H9 (cell line): ENCODE data around the gene SH3RF2. TPM values are rescaled to one million over a fixed set of nuclear protein-coding genes. Genes with fewer than 3 reads are reported as not detected.

Source experiments
- DNase-seq: peaks from one replicate; pipeline ENCODE4 v3.0.0-alpha.2; 2017
- H2AFZ ChIP-seq: one replicate; pipeline ENCODE4 v1.6.1; 2013; ENCODE audit warnings: mild to moderate bottlenecking, low read length, control low read depth, moderate library complexity
- H2AK5ac ChIP-seq: 2 replicates; pipeline ENCODE4 v1.6.1; 2013; ENCODE audit warnings: low read length, control low read depth, mixed read lengths; ENCODE audit not compliant: insufficient read length
- H2BK120ac ChIP-seq: one replicate; pipeline ENCODE4 v1.6.1; 2013; ENCODE audit warnings: low read depth, mild to moderate bottlenecking, low read length, control low read depth, inconsistent platforms; ENCODE audit not compliant: poor library complexity, severe bottlenecking
- H2BK12ac ChIP-seq: 2 replicates; pipeline ENCODE4 v1.6.1; 2013; ENCODE audit warnings: low read length, control low read depth, mixed read lengths, low read depth; ENCODE audit not compliant: insufficient read length
- H2BK15ac ChIP-seq: 2 replicates; pipeline ENCODE4 v1.6.1; 2013; ENCODE audit warnings: low read depth, low read length, control low read depth
- H2BK20ac ChIP-seq: one replicate; pipeline ENCODE4 v1.6.1; 2013; ENCODE audit warnings: low read depth, mild to moderate bottlenecking, low read length, control low read depth, inconsistent platforms; ENCODE audit not compliant: poor library complexity, severe bottlenecking
- H2BK5ac ChIP-seq: 2 replicates; pipeline ENCODE4 v1.6.1; 2013; ENCODE audit warnings: low read length, control low read depth, mixed read lengths; ENCODE audit not compliant: insufficient read length
- H3K14ac ChIP-seq: 2 replicates; pipeline ENCODE4 v1.6.1; 2013; ENCODE audit warnings: low read length, control low read depth; ENCODE audit not compliant: insufficient read depth
- H3K18ac ChIP-seq: 2 replicates; pipeline ENCODE4 v1.6.1; 2013; ENCODE audit warnings: low read depth, mild to moderate bottlenecking, mixed read lengths, low read length, control low read depth; ENCODE audit not compliant: insufficient read length
- H3K23ac ChIP-seq: 2 replicates; pipeline ENCODE4 v1.6.1; 2013; ENCODE audit warnings: low read length, control low read depth, mixed read lengths, low read depth; ENCODE audit not compliant: insufficient read length
- H3K23me2 ChIP-seq: 2 replicates; pipeline ENCODE4 v1.6.1; 2013; ENCODE audit warnings: low read depth, mild to moderate bottlenecking, mixed read lengths, low read length, control low read depth; ENCODE audit not compliant: insufficient read length, poor library complexity, severe bottlenecking
- H3K27ac ChIP-seq: 2 replicates; pipeline ENCODE4 v1.5.1; 2013; ENCODE audit warnings: low read length, control low read depth, mixed read lengths, low read depth; ENCODE audit not compliant: insufficient read length
- H3K27me3 ChIP-seq: 2 replicates; pipeline ENCODE4 v1.6.1; 2013; ENCODE audit warnings: low read length, control low read depth, inconsistent platforms; ENCODE audit not compliant: insufficient read depth
- H3K4ac ChIP-seq: 2 replicates; pipeline ENCODE4 v1.6.1; 2013; ENCODE audit warnings: low read depth, mild to moderate bottlenecking, control low read depth, inconsistent platforms, low read length, moderate library complexity
- H3K4me1 ChIP-seq: 2 replicates; pipeline ENCODE4 v1.6.1; 2013; ENCODE audit warnings: low read length, control low read depth, inconsistent platforms; ENCODE audit not compliant: insufficient read depth
- H3K4me2 ChIP-seq: 2 replicates; pipeline ENCODE4 v1.6.1; 2013; ENCODE audit warnings: low read length, control low read depth, mixed read lengths; ENCODE audit not compliant: insufficient read length, insufficient read depth
- H3K56ac ChIP-seq: 2 replicates; pipeline ENCODE4 v1.6.1; 2013; ENCODE audit warnings: low read depth, mild to moderate bottlenecking, mixed read lengths, low read length, control low read depth; ENCODE audit not compliant: insufficient read length
- H3K79me1 ChIP-seq: 2 replicates; pipeline ENCODE4 v1.6.1; 2013; ENCODE audit warnings: low read depth, mild to moderate bottlenecking, moderate library complexity, low read length, control low read depth, inconsistent platforms; ENCODE audit not compliant: insufficient read depth, poor library complexity, severe bottlenecking
- H3K79me2 ChIP-seq: 2 replicates; pipeline ENCODE4 v1.6.1; 2013; ENCODE audit warnings: low read length, control low read depth, inconsistent platforms; ENCODE audit not compliant: insufficient read depth
- H3K9ac ChIP-seq: 2 replicates; pipeline ENCODE4 v1.6.1; 2013; ENCODE audit warnings: low read length, control low read depth, mixed read lengths; ENCODE audit not compliant: insufficient read length; ENCODE audit errors: extremely low read depth
- H3K9me3 ChIP-seq: one replicate; pipeline ENCODE4 v1.6.1; 2013; ENCODE audit warnings: low read depth, low read length, inconsistent platforms; ENCODE audit not compliant: control insufficient read depth
- H3T11ph ChIP-seq: one replicate; pipeline ENCODE4 v1.6.1; 2013; ENCODE audit warnings: mild to moderate bottlenecking, low read length, control low read depth, inconsistent platforms
- H4K20me1 ChIP-seq: one replicate; pipeline ENCODE4 v1.6.1; 2013; ENCODE audit not compliant: control insufficient read depth, insufficient read length, insufficient read depth
- H4K5ac ChIP-seq: 2 replicates; pipeline ENCODE4 v1.6.1; 2013; ENCODE audit warnings: low read depth, mild to moderate bottlenecking, mixed read lengths, low read length, control low read depth; ENCODE audit not compliant: insufficient read length
- H4K8ac ChIP-seq: replicated peaks from 2 replicates; pipeline ENCODE4 v1.6.1; 2013; ENCODE audit warnings: low read length, control low read depth, mixed read lengths, low read depth; ENCODE audit not compliant: insufficient read length
- H4K91ac ChIP-seq: 2 replicates; pipeline ENCODE4 v1.6.1; 2013; ENCODE audit warnings: low read depth, mild to moderate bottlenecking, moderate library complexity, mixed read lengths, low read length, control low read depth; ENCODE audit not compliant: insufficient read length
- H3K27ac Mint-ChIP-seq, 3 experiments: 2 replicates in 2 of 3; 3 replicates in 1 of 3; pipeline ENCODE4 v1.8.0; 2020 to 2021; ENCODE audit warnings: mixed read lengths in 3 of 3, mild to moderate bottlenecking in 1 of 3, moderate library complexity in 1 of 3
- H3K27me3 Mint-ChIP-seq: 2 replicates; pipeline ENCODE4 v1.8.0; 2021; ENCODE audit warnings: low read depth, mild to moderate bottlenecking, moderate library complexity, mixed read lengths
- H3K36me3 Mint-ChIP-seq, 3 experiments: 2 replicates in 2 of 3; 3 replicates in 1 of 3; pipeline ENCODE4 v1.8.0; 2020 to 2021; ENCODE audit warnings: low read depth in 3 of 3, mixed read lengths in 3 of 3; ENCODE audit not compliant: insufficient read depth in 1 of 3
- H3K4me1 Mint-ChIP-seq, 2 experiments: 2 replicates each; pipeline ENCODE4 v1.8.0; 2020; ENCODE audit warnings: mixed read lengths in 2 of 2
- H3K4me3 Mint-ChIP-seq, 2 experiments: 2 replicates in 1 of 2; 3 replicates in 1 of 2; pipeline ENCODE4 v1.8.0; 2020 to 2021; ENCODE audit warnings: mild to moderate bottlenecking in 2 of 2, mixed read lengths in 2 of 2, moderate library complexity in 1 of 2
- H3K9me3 Mint-ChIP-seq, 2 experiments: 2 replicates in 1 of 2; 3 replicates in 1 of 2; pipeline ENCODE4 v1.8.0; 2020; ENCODE audit warnings: mild to moderate bottlenecking in 2 of 2, mixed read lengths in 2 of 2, moderate library complexity in 1 of 2
- WGBS: extraction: QIAGEN DNeasy Blood & Tissue Kit; methylation state at CpG from one replicate; pipeline ENCODE4 v1.1.7; 2013; ENCODE audit warnings: missing lambda C conversion rate, low lambda C conversion rate, mixed read lengths; ENCODE audit not compliant: insufficient read length; ENCODE audit errors: extremely low coverage; 5-methylcytosine and 5-hydroxymethylcytosine counted together
- total RNA-seq: library from RNA; stranded (reverse); gene quantifications from 2 replicates; pipeline ENCODE4 v1.2.1, GENCODE V29; 2021
- TF ChIP-seq, protein P1 (sequence below): fragments of 200-600 bp; sonication (generic); conservative IDR thresholded peaks from 3 replicates; pipeline ENCODE4 v1.8.0; 2021; ENCODE audit warnings: antibody characterized with exemption, mild to moderate bottlenecking

The SH3RF2 gene
- total RNA-seq, 1 experiment from 2014 or later = 0.66 TPM

DNA sequence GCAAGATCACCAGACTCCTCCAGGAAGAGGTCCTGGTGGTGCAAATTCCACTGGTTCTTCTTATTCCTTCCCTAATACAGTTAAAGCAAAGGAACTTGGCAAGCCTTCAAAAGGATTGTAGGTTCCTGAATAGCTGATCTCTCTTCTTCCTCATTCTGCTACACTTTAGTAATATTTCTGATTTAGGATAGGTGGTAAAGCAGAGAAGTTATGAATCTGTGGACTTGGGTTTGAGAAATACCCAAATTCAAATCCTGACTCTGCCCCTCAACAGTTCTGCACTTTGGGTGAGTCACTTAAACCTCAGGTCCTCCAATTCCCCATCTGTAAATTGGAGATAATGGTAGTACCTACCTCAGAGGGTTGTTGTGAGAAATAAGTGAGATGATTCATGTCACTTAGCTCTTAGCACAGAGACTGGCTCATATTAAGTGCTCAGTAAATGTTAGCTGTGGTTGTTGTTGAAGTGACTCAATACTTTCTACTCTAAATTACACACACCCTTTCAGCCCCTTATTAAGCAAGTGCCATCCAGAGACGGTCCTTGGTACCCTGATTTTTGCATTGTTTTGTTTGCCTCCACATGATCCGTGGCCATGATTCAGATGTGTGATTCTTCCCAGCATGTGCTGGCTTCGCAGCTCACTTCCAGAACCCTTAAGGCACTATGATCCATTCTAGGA, 5.2 kb downstream of the SH3RF2 start:
- no peak overlapping the region for H3K4me2 ChIP-seq
- Mint-ChIP-seq H3K4me3 (no peak overlapping the region), H3K9me3 (no peaks in the 10 kb centered on the region), H3K27ac (no peak overlapping the region), H3K4me1 (peaks cover 30 to 33% of the 10 kb centered on the region in 2 experiments), H3K36me3 (no peaks in the 10 kb centered on the region), H3K27me3 (peaks cover 8% of the 10 kb centered on the region)
- no peaks in the 10 kb centered on the region for H3K27me3 ChIP-seq
- no peaks in the 10 kb centered on the region for H3K9me3 ChIP-seq
- H2BK20ac ChIP-seq = no peak overlapping the region
- no peak overlapping the region for H3K23ac ChIP-seq
- H2AFZ ChIP-seq = no peak overlapping the region
- no peak overlapping the region for H2AK5ac ChIP-seq
- no peak overlapping the region for H2BK5ac ChIP-seq
- H2BK15ac ChIP-seq = no peak overlapping the region
- no peak overlapping the region for H3K56ac ChIP-seq
- H3T11ph ChIP-seq = no peak overlapping the region
- DNase-seq = no peak
- no peaks in the 10 kb centered on the region for H3K79me2 ChIP-seq
- H3K18ac ChIP-seq = no peak overlapping the region
- no peak overlapping the region for H2BK120ac ChIP-seq
- no peaks in the 10 kb centered on the region for H3K79me1 ChIP-seq
- no peak overlapping the region for H4K8ac ChIP-seq
- no peaks in the 10 kb centered on the region for H3K23me2 ChIP-seq
- H3K4ac ChIP-seq = no peak overlapping the region
- no peaks in the 10 kb centered on the region for H4K20me1 ChIP-seq
- TF ChIP-seq, protein P1, sequence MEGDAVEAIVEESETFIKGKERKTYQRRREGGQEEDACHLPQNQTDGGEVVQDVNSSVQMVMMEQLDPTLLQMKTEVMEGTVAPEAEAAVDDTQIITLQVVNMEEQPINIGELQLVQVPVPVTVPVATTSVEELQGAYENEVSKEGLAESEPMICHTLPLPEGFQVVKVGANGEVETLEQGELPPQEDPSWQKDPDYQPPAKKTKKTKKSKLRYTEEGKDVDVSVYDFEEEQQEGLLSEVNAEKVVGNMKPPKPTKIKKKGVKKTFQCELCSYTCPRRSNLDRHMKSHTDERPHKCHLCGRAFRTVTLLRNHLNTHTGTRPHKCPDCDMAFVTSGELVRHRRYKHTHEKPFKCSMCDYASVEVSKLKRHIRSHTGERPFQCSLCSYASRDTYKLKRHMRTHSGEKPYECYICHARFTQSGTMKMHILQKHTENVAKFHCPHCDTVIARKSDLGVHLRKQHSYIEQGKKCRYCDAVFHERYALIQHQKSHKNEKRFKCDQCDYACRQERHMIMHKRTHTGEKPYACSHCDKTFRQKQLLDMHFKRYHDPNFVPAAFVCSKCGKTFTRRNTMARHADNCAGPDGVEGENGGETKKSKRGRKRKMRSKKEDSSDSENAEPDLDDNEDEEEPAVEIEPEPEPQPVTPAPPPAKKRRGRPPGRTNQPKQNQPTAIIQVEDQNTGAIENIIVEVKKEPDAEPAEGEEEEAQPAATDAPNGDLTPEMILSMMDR = no peak
- no peak overlapping the region for H4K5ac ChIP-seq
- WGBS = no CpG with 5 or more reads among the region's 3 CpGs
- no peak overlapping the region for H3K9ac ChIP-seq
- H2BK12ac ChIP-seq = no peak overlapping the region
- H3K4me1 ChIP-seq = peaks cover 11% of the 10 kb centered on the region
- no peak overlapping the region for H3K14ac ChIP-seq
- no peak overlapping the region for H3K27ac ChIP-seq
- H4K91ac ChIP-seq = no peak overlapping the region
